Erythroblast (primary cell): Measurements from ENCODE around the gene CAPN7.

Source experiments
- GATA1 ChIP-seq: IDR thresholded peaks from 2 replicates; pipeline ENCODE4 v1.6.1; 2011; ENCODE audit warnings: low read depth, mild to moderate bottlenecking, control low read depth, low read length, moderate library complexity
- POLR2A ChIP-seq: IDR thresholded peaks from 2 replicates; pipeline ENCODE4 v1.6.1; 2011; ENCODE audit warnings: mild to moderate bottlenecking, low read length

- no peak for TF ChIP-seq POLR2A
- no peak for TF ChIP-seq GATA1
Measured at GRCh38 chr3:15288331-15289035, 82.4 kb downstream of the CAPN7 start.
